Activated naive CD4-positive, alpha-beta T cell treated with Interleukin-2 at 50 U/mL for 16 hours (primary cell): ENCODE results near the gene LRFN5.

Experiments used
- DNase-seq: peaks from one replicate; pipeline ENCODE4 v3.0.0-alpha.2; 2020

Gene LRFN5

DNA sequence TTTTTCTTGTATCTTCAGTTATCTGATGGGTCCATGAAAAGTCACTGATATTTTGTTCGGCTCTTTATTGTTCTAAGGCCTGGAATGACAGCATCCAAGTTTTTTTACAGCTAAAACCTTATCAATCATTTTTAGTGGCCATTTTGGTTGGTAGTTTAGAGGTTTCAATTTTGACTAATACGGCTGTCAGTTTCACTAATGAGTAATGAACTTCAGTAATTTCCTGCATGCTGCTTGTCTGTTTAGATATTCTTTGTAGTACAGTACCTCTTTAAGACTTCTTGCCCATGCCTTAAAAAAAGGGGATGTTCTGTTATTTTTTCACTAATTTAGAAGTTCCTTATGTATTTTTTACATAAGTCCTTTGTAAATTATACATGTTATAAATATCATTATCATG is 176.7 kb downstream of the LRFN5 start:
- no peak for DNase-seq

DNA sequence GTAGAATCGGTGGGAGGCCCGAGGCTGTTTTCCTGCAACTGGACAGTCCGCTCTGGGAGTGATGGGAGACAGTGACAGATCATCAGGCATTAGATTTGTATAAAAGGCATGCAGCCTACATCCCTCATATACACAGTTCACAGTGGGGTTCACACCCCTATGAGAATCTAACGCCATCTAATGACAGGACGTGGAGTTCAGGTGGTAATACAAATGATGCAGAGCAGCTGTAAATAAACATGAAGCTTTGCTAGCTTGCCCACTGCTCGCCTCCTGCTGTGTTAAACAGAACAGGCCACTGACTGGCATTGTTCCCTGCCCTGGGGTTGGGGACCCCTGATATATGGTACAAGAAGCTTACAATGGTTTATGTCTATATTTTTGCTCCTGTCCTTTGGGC is 179.0 kb downstream of the LRFN5 start:
- no peak for DNase-seq

DNA sequence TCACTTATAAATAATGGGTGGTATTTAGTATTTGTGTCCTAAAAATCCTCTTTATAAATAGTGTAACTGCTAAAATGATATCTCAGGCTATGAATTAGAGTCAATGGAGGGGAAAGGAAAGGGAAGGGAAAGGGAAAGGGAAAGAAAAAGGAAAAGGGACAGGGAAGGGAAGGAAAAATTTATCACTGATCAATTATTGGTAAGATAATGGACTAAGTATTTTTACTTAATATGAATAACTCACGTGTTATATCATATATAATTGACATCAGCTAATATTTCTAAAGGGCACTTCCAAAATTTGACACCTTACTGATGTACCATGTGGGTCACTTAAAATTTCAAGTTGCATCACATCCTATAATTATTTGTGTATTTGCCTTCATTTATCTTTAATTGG is 193.1 kb downstream of the LRFN5 start:
- DNase-seq: no peak

DNA sequence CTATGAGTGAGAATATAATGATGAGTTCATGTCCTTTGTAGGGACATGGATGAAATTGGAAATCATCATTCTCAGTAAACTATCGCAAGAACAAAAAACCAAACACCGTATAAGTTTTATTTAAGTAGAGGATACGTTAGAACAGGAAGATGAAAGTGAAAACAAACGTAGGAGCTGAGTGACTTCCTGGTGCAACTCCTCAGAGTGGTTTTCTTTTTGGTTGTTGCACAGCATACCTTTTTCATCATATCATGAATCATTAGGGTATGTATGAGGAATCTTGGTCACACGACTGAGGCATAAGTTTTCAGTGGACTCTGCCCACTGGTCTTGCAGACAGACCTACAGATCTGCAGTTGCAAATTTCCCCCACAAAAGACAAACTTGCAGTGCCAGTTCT is 199.0 kb downstream of the LRFN5 start:
- no peak for DNase-seq

DNA sequence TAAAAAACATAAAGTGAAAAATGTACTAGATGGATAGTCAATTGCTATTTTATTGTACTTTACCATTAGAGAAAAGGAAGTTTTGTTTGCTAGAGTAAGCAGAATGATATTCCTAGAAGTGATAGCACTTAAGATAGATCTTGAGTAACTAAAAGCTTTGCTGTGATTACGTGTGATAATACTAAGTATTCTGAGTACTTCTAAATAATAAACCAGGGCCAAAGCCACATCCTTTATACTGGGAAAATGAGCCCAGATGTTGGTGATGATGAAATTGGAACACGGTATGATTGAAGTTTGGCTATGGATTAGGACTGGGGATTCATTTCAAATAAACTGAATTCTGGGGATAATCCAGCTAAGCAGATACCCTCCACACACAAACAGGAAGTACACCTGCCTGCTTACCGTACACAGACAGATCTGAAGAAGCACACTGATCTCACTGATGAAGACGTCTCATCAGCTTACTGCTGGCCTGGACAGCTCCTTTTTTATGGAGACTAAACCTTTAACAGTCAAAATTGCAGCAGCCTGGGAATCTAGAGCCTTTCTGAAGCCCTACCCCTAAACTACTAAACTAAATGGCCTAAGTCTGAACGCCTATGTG is 199.8 kb downstream of the LRFN5 start:
- DNase-seq: no peak

DNA sequence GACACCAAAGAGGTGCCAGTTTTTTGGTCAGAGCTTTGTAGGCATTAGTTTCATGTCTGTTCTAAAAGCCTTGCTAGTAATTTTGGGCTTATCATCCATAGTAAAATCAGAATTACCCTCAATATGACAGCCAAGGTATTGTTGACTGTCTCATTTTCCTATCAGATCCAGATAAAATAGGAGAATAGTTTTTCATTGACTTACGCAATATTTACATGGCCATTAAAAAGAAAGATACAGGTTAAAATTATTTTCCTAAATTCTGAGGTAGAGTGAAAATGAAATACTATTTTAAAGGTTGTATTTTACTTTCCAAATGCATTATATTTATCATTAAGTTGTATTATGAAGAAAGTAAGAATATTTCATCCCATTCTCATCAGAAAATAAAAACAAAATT is 203.7 kb downstream of the LRFN5 start:
- DNase-seq: no peak

DNA sequence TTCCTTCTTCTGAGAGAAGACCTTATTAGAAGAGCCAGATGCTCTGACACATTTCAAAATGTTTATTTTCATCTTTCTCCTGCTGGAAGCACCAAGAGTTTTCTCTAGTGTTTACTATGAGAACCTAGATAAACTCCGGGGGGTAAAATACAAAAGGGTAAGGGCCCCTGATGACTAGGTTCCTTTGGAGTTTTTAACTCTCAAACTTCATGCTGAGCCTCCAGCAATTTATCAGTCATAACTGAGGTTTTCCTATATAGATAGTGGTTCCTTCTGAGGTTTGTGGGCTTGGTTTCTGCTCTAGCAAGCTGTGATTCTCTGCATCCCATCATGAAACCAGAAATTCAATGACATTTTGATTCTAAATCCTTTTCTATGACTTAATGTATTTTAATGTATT is 210.9 kb downstream of the LRFN5 start:
- no peak for DNase-seq

DNA sequence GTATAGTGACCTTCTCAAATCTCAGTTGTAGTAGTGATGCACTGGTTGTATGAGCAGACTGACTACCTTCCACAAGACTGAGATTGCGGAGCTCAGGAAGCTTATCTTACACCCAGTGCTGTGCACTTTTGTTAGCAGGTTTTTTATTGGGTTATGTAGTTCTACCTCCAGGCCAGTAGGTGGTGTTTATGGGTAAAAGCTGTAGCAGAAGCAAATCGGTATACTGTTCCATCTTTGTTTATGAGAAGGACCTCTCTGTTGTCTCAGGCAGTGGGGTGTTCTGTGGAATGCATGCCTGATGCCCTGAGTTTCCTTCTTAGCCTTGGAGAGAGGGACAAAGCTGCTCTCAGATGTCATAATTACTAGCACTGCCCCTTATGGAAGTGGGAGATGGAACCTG is 217.8 kb downstream of the LRFN5 start:
- no peak for DNase-seq

DNA sequence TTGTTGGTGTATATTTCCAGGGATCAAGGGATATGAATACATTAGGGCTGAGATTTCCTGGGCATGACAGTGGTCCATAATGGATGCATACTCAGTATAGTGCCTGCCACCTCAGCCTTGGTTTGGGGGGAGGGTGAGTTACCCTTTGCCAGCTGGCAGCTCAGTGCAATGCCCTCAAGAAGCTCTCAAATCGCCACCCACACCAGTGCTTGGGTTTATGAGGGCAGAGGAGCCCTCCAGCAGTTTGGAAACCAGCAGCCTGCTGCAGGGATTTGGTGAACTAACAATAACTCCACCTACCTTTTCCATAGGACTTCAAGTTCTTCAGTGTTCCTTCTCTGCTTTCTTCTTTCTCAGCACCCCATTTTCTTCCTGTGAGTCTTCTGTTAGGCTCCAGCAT is 218.9 kb downstream of the LRFN5 start:
- no peak for DNase-seq

DNA sequence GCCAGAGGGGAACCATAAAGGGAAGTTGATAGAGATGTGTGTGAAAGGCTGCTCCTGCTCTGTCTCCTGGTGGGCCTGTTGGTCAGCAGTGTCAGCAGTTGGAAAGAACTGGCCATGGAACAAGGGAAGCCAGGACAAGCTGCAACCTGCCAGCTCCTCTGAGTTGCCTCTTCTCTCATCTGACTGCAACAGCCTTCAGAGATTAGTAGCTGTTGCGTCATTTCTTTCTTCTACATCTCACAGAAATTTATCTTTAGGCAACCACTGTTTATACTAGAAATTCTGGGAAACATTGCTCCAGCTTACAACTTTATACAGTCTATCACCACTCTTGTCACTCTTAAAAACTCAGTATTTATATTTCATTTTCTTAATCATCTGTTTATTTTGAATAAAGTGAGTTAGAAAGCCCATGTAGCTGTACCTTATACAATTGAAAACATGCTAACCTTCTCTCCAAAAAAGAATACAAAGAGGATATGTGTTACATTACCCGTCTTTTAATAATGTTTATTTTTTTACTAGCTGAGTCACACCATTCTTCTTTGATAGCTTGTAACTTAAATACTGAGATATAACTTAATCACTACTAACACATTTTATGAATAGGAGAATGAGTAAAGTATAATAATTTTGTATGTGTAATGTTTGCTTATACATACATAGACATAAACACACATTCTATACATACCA is 224.2 kb downstream of the LRFN5 start:
- DNase-seq: no peak

DNA sequence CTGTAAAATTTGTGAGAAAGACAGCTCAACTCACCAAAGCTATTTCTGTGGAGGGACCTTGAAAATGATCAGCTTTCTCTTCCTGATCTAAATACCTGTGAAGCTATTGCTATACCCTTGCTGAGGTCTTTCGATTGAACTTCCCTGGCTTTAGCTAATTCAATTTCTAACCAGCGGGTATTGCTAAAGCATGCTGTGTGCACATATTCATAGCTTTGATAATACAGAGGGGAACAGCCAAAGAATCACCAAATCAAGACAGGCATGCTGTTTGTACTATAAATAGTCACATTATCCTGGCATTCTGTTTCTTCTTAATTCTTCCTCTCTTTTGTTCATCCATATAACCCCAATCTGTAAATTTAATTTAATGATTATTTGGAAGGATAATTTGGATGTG is 233.0 kb downstream of the LRFN5 start:
- no peak for DNase-seq

DNA sequence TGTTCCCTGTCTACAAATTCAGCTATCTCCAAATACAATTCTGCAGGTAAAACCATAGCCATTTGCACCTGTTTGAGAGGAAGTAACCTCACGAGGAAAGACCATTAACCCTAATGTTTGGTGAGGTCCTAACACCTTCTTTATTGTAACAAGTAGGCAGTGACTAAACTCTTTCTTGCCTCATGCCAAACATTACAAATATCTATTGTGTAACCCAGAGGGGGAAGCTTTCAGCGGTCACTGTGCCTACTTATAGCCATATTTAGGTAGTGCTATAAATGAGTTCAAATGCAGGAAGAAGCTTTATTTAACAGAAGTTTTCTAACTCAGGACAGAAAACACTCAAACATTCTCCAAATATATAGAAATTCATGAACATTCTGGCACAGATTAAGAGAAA is 252.7 kb downstream of the LRFN5 start:
- DNase-seq: no peak

DNA sequence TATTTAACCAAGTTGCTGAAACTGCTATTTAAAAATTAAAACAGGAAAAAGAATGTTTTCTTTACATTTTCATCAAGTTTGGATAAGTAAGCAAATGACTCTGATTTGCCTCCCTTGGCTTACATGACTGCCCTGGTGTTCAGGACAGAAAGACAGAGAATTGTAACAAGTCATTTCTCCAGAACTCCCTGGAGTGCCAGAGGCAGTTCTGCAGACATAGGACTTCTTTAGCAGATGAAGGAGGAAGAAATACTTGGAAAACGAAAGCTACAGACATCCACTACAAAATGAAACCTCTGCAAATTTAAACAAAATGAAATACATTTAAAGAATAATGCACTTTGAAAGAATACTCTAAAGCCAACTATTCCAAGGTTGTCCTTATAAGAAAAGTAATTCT is 253.9 kb downstream of the LRFN5 start:
- no peak for DNase-seq

DNA sequence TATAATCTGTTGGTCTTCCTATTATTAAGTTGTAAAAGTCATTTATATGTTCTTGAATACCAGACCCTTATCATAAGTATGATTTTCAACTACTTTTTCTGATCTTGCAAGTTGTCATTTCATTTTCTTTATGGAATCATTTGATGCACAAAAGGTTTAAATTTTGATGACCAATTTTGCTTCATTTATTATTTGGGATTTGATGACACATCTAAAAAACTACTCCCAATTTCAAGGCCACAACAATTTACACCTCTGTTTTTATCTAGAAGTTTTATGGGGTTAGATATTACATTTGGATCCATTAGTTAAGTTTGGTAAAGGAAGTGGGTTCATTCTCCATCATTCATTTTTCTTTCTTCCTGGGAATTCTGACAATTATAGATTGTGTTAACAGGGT is 259.2 kb downstream of the LRFN5 start:
- no peak for DNase-seq

DNA sequence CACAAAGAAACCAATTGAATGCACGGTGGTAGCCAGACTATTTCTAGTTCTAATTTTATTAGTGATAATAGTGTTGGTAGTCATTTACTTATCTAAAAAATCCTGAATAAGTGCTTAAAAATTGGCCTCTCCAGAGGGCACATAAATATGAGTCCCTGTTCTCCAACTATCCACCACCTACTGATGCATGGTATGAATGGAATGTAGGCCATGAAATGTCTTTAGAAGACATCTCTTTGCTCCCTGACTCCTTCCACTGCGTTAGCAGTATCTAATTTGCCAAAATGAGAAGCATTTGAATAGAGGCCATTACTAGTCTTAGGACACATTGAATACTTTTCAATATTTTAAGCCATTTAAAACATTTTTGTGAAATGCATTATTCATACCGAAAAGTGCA is 261.7 kb downstream of the LRFN5 start:
- DNase-seq: no peak

DNA sequence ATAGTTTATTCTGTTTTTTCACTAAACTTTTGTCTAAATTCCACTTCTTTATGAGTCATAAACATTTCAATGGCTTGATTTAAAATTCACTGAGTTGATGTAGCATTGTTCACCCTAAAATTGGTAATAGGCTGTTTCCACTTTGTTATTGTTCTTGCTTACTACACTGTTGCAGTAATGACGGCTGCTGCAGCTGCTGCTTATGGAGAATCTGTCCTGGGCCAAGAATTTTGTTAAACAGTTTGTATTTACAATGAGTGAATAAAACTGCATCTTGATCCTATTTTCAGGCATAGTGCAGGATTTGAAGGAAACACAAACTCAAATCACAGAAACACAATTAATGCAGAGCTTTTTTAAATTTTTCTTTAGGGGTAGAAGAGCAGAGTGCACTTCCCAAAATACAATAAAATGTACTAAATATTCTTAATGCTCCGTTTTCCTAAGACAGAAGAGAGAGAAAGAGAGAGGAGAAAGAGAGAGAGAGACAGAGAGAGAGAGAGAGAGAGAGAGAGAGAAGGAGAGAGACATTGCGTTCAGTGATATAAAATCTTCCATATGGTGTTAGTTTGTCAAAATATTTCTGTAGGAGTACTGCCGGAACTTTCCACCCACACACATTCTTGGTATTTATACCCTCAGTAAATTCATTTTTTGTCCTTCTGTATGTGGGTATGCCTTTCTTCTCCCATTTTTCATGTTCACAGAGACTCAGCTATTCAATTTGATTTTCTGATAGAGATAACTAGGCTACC is 266.4 kb downstream of the LRFN5 start:
- no peak for DNase-seq

DNA sequence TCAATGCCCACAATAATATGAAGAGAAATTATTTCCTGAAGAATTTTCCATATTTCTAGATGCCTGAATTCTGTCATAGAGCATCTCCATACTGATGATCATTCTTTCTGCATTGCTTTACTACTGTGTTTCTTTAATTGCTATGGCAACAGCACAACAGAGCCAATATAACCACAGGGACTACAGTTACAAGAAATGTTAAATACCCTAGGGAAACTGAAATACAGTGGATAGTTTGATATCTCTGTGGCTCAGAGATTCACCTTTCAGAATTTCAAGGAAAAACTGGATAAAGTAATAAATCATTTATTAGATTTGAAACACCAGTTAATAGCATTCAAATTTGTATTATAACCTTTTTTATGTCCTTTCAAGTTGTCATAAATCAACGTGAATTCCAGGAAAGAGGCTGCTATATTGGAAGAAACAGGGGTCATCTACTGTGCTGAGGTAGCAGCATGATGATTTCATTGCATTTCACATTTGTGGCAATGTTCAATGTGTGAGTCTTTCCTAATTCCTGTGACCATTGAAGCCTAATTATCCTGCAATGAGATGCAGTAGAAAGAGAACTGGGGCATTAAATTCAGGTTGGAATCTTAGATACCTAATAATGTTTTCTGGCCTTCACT is 267.1 kb downstream of the LRFN5 start:
- no peak for DNase-seq

DNA sequence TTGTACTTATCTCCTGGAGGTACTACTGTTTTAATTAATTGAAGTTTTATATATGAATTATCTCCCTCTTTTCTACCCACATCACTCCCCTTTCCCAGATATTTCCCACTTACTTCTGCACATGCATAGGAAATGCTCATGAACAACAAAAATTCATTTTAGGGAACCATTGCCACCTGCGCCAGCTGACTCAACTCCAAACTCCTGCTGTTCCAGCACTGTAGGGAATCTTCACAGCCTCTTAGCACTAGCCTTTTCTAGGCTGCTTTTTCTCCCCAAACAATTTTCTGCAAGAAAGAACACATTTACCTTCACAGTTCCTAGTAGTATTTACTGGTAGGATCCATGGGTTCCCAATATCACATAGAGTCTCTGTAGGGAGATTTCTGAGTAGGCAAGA is 268.4 kb downstream of the LRFN5 start:
- no peak for DNase-seq

DNA sequence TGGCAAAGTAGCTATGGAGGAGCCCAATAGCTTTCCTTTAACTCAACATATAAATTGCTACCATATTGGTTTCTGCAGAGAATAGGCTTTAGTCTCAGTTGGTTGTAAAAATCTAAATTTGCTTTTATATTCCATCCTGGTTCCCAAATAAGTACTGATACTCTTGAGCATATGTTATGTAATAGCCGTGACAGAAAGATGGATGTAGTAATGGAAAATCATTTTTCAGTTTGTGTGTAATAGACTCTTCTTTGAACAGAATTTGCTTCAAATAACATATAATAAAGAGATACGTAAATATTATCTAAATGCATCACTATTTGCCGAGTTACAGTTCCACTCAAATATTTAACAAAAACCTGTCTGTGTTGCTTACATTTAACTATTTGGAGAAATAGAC is 271.6 kb downstream of the LRFN5 start:
- DNase-seq: no peak

DNA sequence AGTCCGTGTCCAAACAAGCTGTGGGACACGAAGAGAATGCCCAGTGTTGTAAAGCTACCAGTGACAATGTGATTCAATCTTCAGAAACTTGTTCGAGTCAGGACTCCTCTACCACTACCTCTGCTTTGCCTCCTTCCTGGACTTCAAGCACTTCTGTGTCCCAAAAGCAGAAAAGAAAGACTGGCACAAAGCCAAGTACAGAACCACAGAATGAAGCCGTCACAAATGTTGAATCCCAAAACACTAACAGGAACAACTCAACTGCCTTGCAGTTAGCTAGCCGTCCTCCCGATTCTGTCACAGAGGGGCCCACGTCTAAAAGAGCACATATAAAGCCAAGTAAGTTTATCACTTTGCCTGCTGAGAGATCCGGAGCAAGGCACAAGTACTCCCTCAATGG is 284.9 kb downstream of the LRFN5 start:
- DNase-seq: no peak

DNA sequence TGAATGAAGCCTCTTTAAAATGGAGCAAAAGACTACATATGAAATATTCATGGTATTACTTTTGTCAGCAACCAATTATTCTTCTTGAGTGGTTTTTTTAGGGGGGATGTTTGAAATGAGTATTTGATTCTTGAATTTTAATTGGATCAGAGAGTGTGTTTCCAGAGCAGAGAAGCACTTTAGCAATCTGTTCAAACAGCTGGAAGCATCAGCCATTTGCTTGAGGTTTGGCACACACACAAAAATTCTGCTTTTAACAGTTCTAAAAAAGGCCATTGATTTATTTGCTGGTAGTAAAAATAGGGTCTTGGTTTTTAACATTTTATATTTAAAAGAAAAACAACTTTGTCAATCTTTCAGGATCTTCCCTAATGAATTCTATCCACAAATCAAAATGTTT is 292.7 kb downstream of the LRFN5 start:
- DNase-seq: no peak

DNA sequence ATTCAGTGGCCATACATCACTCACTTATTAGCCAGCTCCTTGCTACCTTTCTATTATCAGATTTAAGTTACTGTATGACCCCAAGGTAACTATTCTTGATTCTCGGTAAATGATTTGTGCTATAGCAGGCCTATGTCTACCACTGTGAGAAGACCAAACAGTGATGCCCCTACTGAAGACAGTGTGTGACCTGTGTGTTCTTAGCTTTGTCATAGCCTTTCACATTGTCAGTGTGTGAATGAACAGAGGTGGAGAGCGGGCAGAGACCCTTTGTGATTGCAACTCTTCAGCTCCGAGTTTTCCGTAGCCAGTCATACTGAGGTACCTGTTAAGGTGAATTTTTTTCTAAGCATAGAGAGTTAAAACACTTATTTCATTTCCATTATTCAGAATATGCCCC is 294.0 kb downstream of the LRFN5 start:
- no peak for DNase-seq

DNA sequence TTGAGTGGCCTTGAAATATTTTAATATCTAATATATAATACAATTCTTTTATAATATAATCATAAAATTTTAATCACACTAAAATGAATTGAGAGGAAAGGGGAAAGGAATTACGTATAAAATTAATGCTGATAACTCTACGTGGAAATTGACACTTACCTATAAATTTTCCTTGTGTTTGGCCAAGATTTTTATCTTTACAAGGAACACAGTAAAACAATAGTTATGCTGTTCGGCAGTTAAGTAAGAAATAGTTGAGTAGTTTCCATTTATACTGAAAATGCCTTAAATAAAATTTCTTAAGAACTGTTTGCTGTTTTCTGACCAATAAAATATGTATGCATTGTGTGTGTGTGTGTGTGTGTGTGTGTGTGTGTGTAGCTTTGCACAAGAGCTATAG is 294.4 kb downstream of the LRFN5 start:
- no peak for DNase-seq

DNA sequence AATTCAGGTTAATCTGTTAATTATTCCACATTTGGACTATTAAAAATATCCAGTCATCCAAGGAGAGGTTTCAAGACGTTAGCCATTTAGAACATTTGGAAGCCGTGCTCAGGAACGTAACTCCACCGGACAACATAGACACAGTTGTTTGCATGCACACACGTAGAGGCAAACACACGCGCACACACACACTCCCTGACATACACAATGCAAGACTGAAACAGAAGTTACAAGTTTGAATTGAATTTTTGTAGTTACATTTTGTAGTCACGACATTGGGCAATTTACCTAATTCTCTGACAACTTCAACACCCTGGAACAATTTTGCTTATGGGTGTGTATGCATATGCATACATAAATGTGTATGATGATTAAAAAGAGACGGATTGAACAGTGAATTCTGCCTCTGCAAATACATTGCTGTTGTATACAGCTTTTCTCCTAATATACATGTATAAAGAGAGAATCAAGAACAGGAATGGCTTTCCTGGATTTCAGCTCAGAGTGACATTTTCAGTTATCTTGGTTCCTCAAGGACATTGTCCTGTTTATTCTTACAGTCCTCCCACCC is 298.8 kb downstream of the LRFN5 start:
- DNase-seq: no peak
